ENCODE results near the gene SELP. TPM values are rescaled to one million over a fixed set of nuclear protein-coding genes. Genes with fewer than 3 reads are reported as not detected.

Gene SELP
- total RNA-seq, 4 donors from 2014 or later = 0.70 to 8.3 (median 4.9) TPM

GRCh38 chr1:169610108-169610507 lies 19.8 kb downstream of the SELP start:
- Histone ChIP-seq H3K36me3 (no peaks in the 10 kb centered on the region), H3K4me1 (no peaks in the 10 kb centered on the region), H3K4me3 (no peak overlapping the region), H3K27ac (no peak overlapping the region), H3K27me3 (no peaks in the 10 kb centered on the region), H3K9me3 (no peaks in the 10 kb centered on the region)
- no peak for TF ChIP-seq POLR2A (IDR thresholded peaks at IDR 0.05)
- TF ChIP-seq CTCF (IDR thresholded peaks at IDR 0.05) = no peak
- no peak for DNase-seq

- no peak for DNase-seq
Observed at GRCh38 chr1:169608226-169608625, 21.7 kb downstream of the SELP start.

GRCh38 chr1:169604781-169605560 lies 25.0 kb downstream of the SELP start:
- Histone ChIP-seq H3K36me3 (no peaks in the 10 kb centered on the region), H3K4me3 (no peak overlapping the region), H3K27me3 (no peaks in the 10 kb centered on the region), H3K4me1 (no peaks in the 10 kb centered on the region), H3K9me3 (no peaks in the 10 kb centered on the region), H3K27ac (no peak overlapping the region)
- TF ChIP-seq POLR2A (IDR thresholded peaks at IDR 0.05) = no peak
- TF ChIP-seq CTCF (IDR thresholded peaks at IDR 0.05) = no peak
- DNase-seq = peak in 2 of 3 donors; percentile 45 to 59

More at GRCh38 chr1:169608226-169608625, 21.7 kb downstream of the SELP start:
- Histone ChIP-seq H3K9me3 (no peaks in the 10 kb centered on the region), H3K27ac (no peak overlapping the region), H3K4me1 (no peaks in the 10 kb centered on the region), H3K4me3 (no peak overlapping the region), H3K27me3 (no peaks in the 10 kb centered on the region), H3K36me3 (no peaks in the 10 kb centered on the region)
- TF ChIP-seq CTCF (IDR thresholded peaks at IDR 0.05) (no peak), POLR2A (IDR thresholded peaks at IDR 0.05) (no peak)

GRCh38 chr1:169601096-169601881 lies 28.6 kb downstream of the SELP start:
- DNase-seq = no peak
- Histone ChIP-seq H3K27ac (no peak overlapping the region), H3K9me3 (no peaks in the 10 kb centered on the region), H3K4me3 (no peak overlapping the region), H3K27me3 (no peaks in the 10 kb centered on the region), H3K4me1 (no peaks in the 10 kb centered on the region), H3K36me3 (no peaks in the 10 kb centered on the region)
- no peak for TF ChIP-seq POLR2A (IDR thresholded peaks at IDR 0.05)
- TF ChIP-seq CTCF (IDR thresholded peaks at IDR 0.05) = peak; percentile 25 to 47 (median 39)

- TF ChIP-seq POLR2A (IDR thresholded peaks at IDR 0.05) (no peak), CTCF (IDR thresholded peaks at IDR 0.05) (no peak)
- no peak for DNase-seq
- no peak overlapping the region for H3K4me3 ChIP-seq
Observed at GRCh38 chr1:169595764-169596711, 33.9 kb downstream of the SELP start.

More at GRCh38 chr1:169595764-169596711, 33.9 kb downstream of the SELP start:
- H3K27me3 ChIP-seq = no peaks in the 10 kb centered on the region
- H3K4me1 ChIP-seq = no peaks in the 10 kb centered on the region
- H3K9me3 ChIP-seq = no peaks in the 10 kb centered on the region
- no peak overlapping the region for H3K27ac ChIP-seq
- H3K36me3 ChIP-seq = no peaks in the 10 kb centered on the region

Measured in Peyer's patch (tissue), 4 donors.